Measurements from ENCODE around the gene CD6. TPM values are rescaled to one million over a fixed set of nuclear protein-coding genes. Genes with fewer than 3 reads are reported as not detected.

The CD6 gene
- total and polyA plus RNA-seq, 10 of the 15 experiments (the other 5 are each of a cell fraction or from before 2014, with no cell fraction given), result 0.37 to 17.6 (median 6.2) TPM

- 0 out of 2 replicates have a peak, but pooled peaks have one; percentile 31 for TF ChIP-seq POLR2A (IDR thresholded peaks at IDR 0.05; ENCODE audit: low read depth, low read length)
Observed at GRCh38 chr11:60924110-60924905, 47.2 kb upstream of the CD6 start, which contains the start of gene TMEM132A (continued).

GRCh38 chr11:60924906-60925853 is 46.3 kb upstream of the CD6 start:
- H3K4me3 ChIP-seq, result peak overlapping the region; percentile 59
- no peaks in the 10 kb centered on the region for H3K79me2 ChIP-seq (ENCODE audit: control insufficient read depth, insufficient read depth, low read length)
- POLR2A ChIA-PET, result interaction anchor here (0.6 kb wide), 1 partner anchor 16 kb away, joined by 4 read pairs; no protein-coding TSS in a partner anchor
- peak overlapping the region; percentile 98 for H3K4me2 ChIP-seq (ENCODE audit: control insufficient read depth, insufficient read depth)
- RAD21 ChIA-PET (ENCODE audit: unreplicated experiment), result interaction anchor here (0.6 to 1.2 kb wide), 2 partner anchors 23 to 44 kb away, joined by 3 to 5 read pairs; no protein-coding TSS in a partner anchor
- H3K4me1 ChIP-seq (ENCODE audit: control insufficient read depth, insufficient read depth, low read length), result peaks cover 22% of the 10 kb centered on the region
- ATAC-seq (peak; percentile 24), DNase-seq (ENCODE audit: low read depth, low spot score) (no peak), FAIRE-seq (no peak)
- WGBS (ENCODE audit: insufficient coverage, insufficient replicate concordance, low lambda C conversion rate, missing lambda C conversion rate), result 9% methylated on average over 30 of the region's 35 CpGs
- no peaks in the 10 kb centered on the region for H3K9me3 ChIP-seq (replicated peaks; ENCODE audit: control insufficient read depth, insufficient read depth, low read length)
- H3K9ac ChIP-seq (ENCODE audit: control insufficient read depth, insufficient read depth, low read length), result peak overlapping the region; percentile 48; the same call in 1 of the 2 replicates
- H3K27me3 ChIP-seq (replicated peaks in 1 of 2; ENCODE audit: control insufficient read depth in 2 of 2, insufficient read depth in 2 of 2, low read length in 1 of 2), result no peaks in the 10 kb centered on the region
- H2AFZ ChIP-seq (ENCODE audit: control insufficient read depth, low read depth, low read length), result peak overlapping the region; percentile 68
- CTCF ChIA-PET, result interaction anchor here (0.5 to 0.6 kb wide), 2 partner anchors 23 to 204 kb away, joined by 3 read pairs; no protein-coding TSS in a partner anchor
- TF ChIP-seq CHD2 (IDR thresholded peaks at IDR 0.05; ENCODE audit: borderline replicate concordance, low read depth, low read length) (no peak), BMI1 (IDR thresholded peaks at IDR 0.05; ENCODE audit: borderline replicate concordance) (no peak), MYB (IDR thresholded peaks at IDR 0.05; ENCODE audit: borderline replicate concordance, low read depth, low read length) (no peak), MEF2A (IDR thresholded peaks at IDR 0.05; ENCODE audit: insufficient read depth, low read depth, low read length) (no peak), PBX3 (IDR thresholded peaks at IDR 0.05; ENCODE audit: insufficient replicate concordance, low read depth, low read length) (peak; percentile 76), TAF1 (IDR thresholded peaks at IDR 0.05; ENCODE audit: borderline replicate concordance, low read depth, low read length) (no peak), RAD51 (IDR thresholded peaks at IDR 0.05) (no peak), BACH1 (IDR thresholded peaks at IDR 0.05; ENCODE audit: borderline replicate concordance) (no peak), PKNOX1 (IDR thresholded peaks at IDR 0.05) (peak; percentile 85), TCF3 (IDR thresholded peaks at IDR 0.05; ENCODE audit: borderline replicate concordance, insufficient read depth, low read depth, low read length) (0 out of 2 replicates have a peak, but pooled peaks have one; percentile 59), NFXL1 (IDR thresholded peaks at IDR 0.05; ENCODE audit: borderline replicate concordance) (no peak), TCF12 (IDR thresholded peaks at IDR 0.05; ENCODE audit: low read depth, low read length) (peak; percentile 65; the same call in 1 of the 2 replicates), JUND (IDR thresholded peaks at IDR 0.05; ENCODE audit: low read depth, low read length) (no peak), PAX5 (IDR thresholded peaks at IDR 0.05; ENCODE audit: borderline replicate concordance, low read depth, low read length) (no peak), EED (IDR thresholded peaks at IDR 0.05; ENCODE audit: low read depth) (0 out of 2 replicates have a peak, but pooled peaks have one; percentile 21), FOXM1 (IDR thresholded peaks at IDR 0.05; ENCODE audit: low read depth, low read length) (no peak), KAT2A (conservative IDR thresholded peaks at IDR 0.05; ENCODE audit: control insufficient read depth, low read depth, low read length) (no peak), ESRRA (IDR thresholded peaks at IDR 0.05; ENCODE audit: low read length) (no peak)
- H4K20me1 ChIP-seq (ENCODE audit: control insufficient read depth, insufficient read depth), result no peaks in the 10 kb centered on the region
- H3K36me3 ChIP-seq (ENCODE audit: control insufficient read depth in 2 of 2, insufficient read depth in 2 of 2, low read length in 1 of 2), result peaks cover 9 to 21% of the 10 kb centered on the region in 2 experiments; a peak in 3 of 4 replicates
- no TSS peak for BruUV-seq (replicated peaks)
- H3K27ac ChIP-seq (ENCODE audit: control insufficient read depth, insufficient read depth), result no peak overlapping the region
- intact Hi-C loops (cut with micrococcal nuclease; ENCODE audit: unreplicated experiment) (no loop called here), in situ Hi-C loops (cut with MboI) (no loop called here)
- SMC1A ChIA-PET (ENCODE audit: uncharacterized antibody, unreplicated experiment), result no interaction called here
